MM.1S (cell line): ENCODE data around the gene NCOA5.

Experiments
- CTCF ChIP-seq: fragments of 300-600 bp; sonication (generic); IDR thresholded peaks from 2 replicates; pipeline ENCODE4 v1.5.1; 2016; ENCODE audit warnings: antibody characterized with exemption, low read length, mixed read lengths
- EZH2 ChIP-seq: fragments of 300-600 bp; sonication (generic); optimal IDR thresholded peaks from 2 replicates; pipeline ENCODE3; 2017; ENCODE audit warnings: low read depth, mild to moderate bottlenecking, antibody characterized with exemption, low read length, mixed read lengths
- EZH2phosphoT487 ChIP-seq: fragments of 300-600 bp; sonication (generic); IDR thresholded peaks from 2 replicates; pipeline ENCODE4 v1.6.1; 2018; ENCODE audit warnings: antibody characterized with exemption, low read length

DNA sequence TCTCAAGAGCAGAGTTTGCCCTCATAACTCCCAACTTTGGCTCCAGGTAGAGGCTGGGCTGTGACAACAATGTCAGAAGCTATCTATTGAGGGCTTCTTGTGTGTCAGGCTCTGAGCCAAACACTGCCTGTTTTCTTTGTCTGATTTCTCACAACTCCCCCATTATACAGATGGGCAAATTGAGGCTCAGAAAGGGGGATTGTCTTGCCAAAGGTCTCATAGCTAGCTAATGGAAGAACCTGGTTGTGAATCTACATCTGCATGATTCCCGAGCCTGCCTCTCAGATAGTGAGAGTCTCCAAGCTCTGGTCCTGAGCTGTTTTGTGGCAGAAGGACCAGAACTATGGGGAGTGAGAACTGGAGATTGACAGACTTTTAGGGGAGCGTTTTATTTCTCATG, 29.8 kb upstream of the NCOA5 start:
- TF ChIP-seq CTCF (no peak), EZH2 (no peak), EZH2phosphoT487 (no peak)
